GM10847 (cell line): ENCODE data around the gene GPR33.

Experiments used
- POLR2A ChIP-seq: IDR thresholded peaks from 2 replicates; pipeline ENCODE4 v1.6.1; 2011; ENCODE audit not compliant: insufficient read length; ENCODE audit errors: extremely low read depth

Gene GPR33

GRCh38 chr14:31479027-31479426, 8.8 kb downstream of the GPR33 start:
- no peak for TF ChIP-seq POLR2A

GRCh38 chr14:31477248-31477647, 10.6 kb downstream of the GPR33 start:
- TF ChIP-seq POLR2A = no peak

GRCh38 chr14:31476131-31476866, 11.5 kb downstream of the GPR33 start:
- no peak for TF ChIP-seq POLR2A

- TF ChIP-seq POLR2A = no peak
These were observed 21.3 kb downstream of the GPR33 start for GRCh38 chr14:31466554-31466953.

GRCh38 chr14:31465111-31465510, 22.7 kb downstream of the GPR33 start:
- TF ChIP-seq POLR2A = no peak

GRCh38 chr14:31461545-31461944, 26.3 kb downstream of the GPR33 start:
- TF ChIP-seq POLR2A = no peak

- no peak for TF ChIP-seq POLR2A
These were observed 29.9 kb downstream of the GPR33 start for GRCh38 chr14:31457665-31458659.

- TF ChIP-seq POLR2A = peak; percentile 84
These were observed 30.8 kb downstream of the GPR33 start, which contains the start of gene DTD2 for GRCh38 chr14:31456841-31457664. Gene DTD2, minus strand, starts transcription at chr14:31457506. Its CDS starts 113 bp downstream, at chr14:31457393.

- no peak for TF ChIP-seq POLR2A
These were observed 37.7 kb downstream of the GPR33 start for GRCh38 chr14:31449971-31450610.

- TF ChIP-seq POLR2A = no peak
These were observed 38.7 kb downstream of the GPR33 start for GRCh38 chr14:31449136-31449535.

GRCh38 chr14:31445703-31446102, 42.1 kb downstream of the GPR33 start:
- no peak for TF ChIP-seq POLR2A

GRCh38 chr14:31442284-31442683, 45.6 kb downstream of the GPR33 start:
- TF ChIP-seq POLR2A = no peak

- TF ChIP-seq POLR2A = no peak
These were observed 46.3 kb downstream of the GPR33 start for GRCh38 chr14:31441273-31442111.

- TF ChIP-seq POLR2A = no peak
These were observed 47.6 kb downstream of the GPR33 start for GRCh38 chr14:31440280-31440679.
